ENCODE results near the gene AFF1. TPM values are rescaled to one million over a fixed set of nuclear protein-coding genes. Genes with fewer than 3 reads are reported as not detected.
"Not testable (repeated sequence)": the region's sequence is repeated elsewhere in the genome, so short reads cannot be mapped to it uniquely, and the experiment has no call there.

Gene AFF1
- total RNA-seq, 1 donor from 2014 or later, result 122 TPM

GRCh38 chr4:87007528-87008446, 73.0 kb downstream of the AFF1 start:
- no peak for DNase-seq (ENCODE audit: low spot score)

- no peak for DNase-seq (ENCODE audit: low spot score)
Measured at GRCh38 chr4:87009095-87009648, 74.4 kb downstream of the AFF1 start.

- no peak for DNase-seq (ENCODE audit: low spot score)
Measured at GRCh38 chr4:87010192-87010591, 75.4 kb downstream of the AFF1 start.

GRCh38 chr4:87011340-87012034, 76.7 kb downstream of the AFF1 start:
- no peak for DNase-seq (ENCODE audit: low spot score)

GRCh38 chr4:87012265-87012953, 77.6 kb downstream of the AFF1 start:
- DNase-seq (ENCODE audit: low spot score), result no peak

GRCh38 chr4:87012954-87013308, 78.1 kb downstream of the AFF1 start:
- DNase-seq (ENCODE audit: low spot score), result not testable (repeated sequence)

- DNase-seq (ENCODE audit: low spot score), result no peak
Measured at GRCh38 chr4:87014284-87014782, 79.5 kb downstream of the AFF1 start.

- DNase-seq (ENCODE audit: low spot score), result no peak
Measured at GRCh38 chr4:87015416-87015815, 80.6 kb downstream of the AFF1 start.

- DNase-seq (ENCODE audit: low spot score), result no peak
Measured at GRCh38 chr4:87017580-87018342, 83.0 kb downstream of the AFF1 start.

GRCh38 chr4:87018753-87019152, 83.9 kb downstream of the AFF1 start:
- DNase-seq (ENCODE audit: low spot score), result no peak

GRCh38 chr4:87019246-87019791, 84.5 kb downstream of the AFF1 start:
- DNase-seq (ENCODE audit: low spot score), result no peak

- no peak for DNase-seq (ENCODE audit: low spot score)
Measured at GRCh38 chr4:87019898-87020297, 85.1 kb downstream of the AFF1 start.

GRCh38 chr4:87024201-87024600, 89.4 kb downstream of the AFF1 start:
- DNase-seq (ENCODE audit: low spot score), result no peak

- DNase-seq (ENCODE audit: low spot score), result no peak
Measured at GRCh38 chr4:87025023-87025613, 90.3 kb downstream of the AFF1 start.

- DNase-seq (ENCODE audit: low spot score), result no peak
Measured at GRCh38 chr4:87025614-87026041, 90.8 kb downstream of the AFF1 start.

GRCh38 chr4:87026800-87027495, 92.1 kb downstream of the AFF1 start:
- DNase-seq (ENCODE audit: low spot score), result no peak

GRCh38 chr4:87029356-87029755, 94.5 kb downstream of the AFF1 start:
- DNase-seq (ENCODE audit: low spot score), result no peak

- DNase-seq (ENCODE audit: low spot score), result no peak
Measured at GRCh38 chr4:87030124-87030523, 95.3 kb downstream of the AFF1 start.

GRCh38 chr4:87030755-87031441, 96.1 kb downstream of the AFF1 start:
- DNase-seq (ENCODE audit: low spot score), result no peak

Data from mesenteric fat pad (tissue), 1 donor.